Endothelial cell of umbilical vein (primary cell): ENCODE data around the gene TMEM106A. TPM values are rescaled to one million over a fixed set of nuclear protein-coding genes. Genes with fewer than 3 reads are reported as not detected.

Experiments used
- BruUV-seq: library from RNA; stranded (reverse); fragments of 400-500 nt; replicated peaks from 2 replicates; lab custom pipeline; 2021; lab: Mats Ljungman, UMichigan
- CTCF ChIA-PET: fragments of 300-600, 350-600 bp; sonication (Branson Sonifier 250); formaldehyde crosslinking; loops from one replicate; lab custom pipeline; 2021; ENCODE audit warnings: antibody characterized with exemption, inconsistent platforms; lab: Charles Lee
- POLR2A ChIA-PET: fragments of 300-600, 350-600 bp; sonication (Branson Sonifier 250); formaldehyde crosslinking; loops from one replicate; lab custom pipeline; 2021; ENCODE audit warnings: antibody characterized with exemption, inconsistent platforms; lab: Charles Lee
- DNase-seq: peaks from one replicate; pipeline ENCODE4 v3.0.0-alpha.2; 2011; ENCODE audit warnings: low read depth, low spot score
- FAIRE-seq: peaks from 2 replicates; lab custom pipeline; 2011; peaks lifted over from hg19 to GRCh38; lab: Jason Lieb, UNC
- H2AFZ ChIP-seq: 2 replicates; pipeline ENCODE4 v1.6.0; 2012; ENCODE audit warnings: low read depth, low read length, control low read depth, inconsistent platforms
- H3K27ac ChIP-seq: 2 replicates; pipeline ENCODE4 v1.5.1; 2011; ENCODE audit warnings: low read depth, mild to moderate bottlenecking, control low read depth, low read length, moderate library complexity; ENCODE audit not compliant: insufficient read depth
- H3K27me3 ChIP-seq, 2 experiments: 2 replicates each; pipeline versions ENCODE4 v1.6.0 to v1.6.1; 2011; ENCODE audit warnings: low read length in 2 of 2, mixed read lengths in 1 of 2; ENCODE audit not compliant: control insufficient read depth in 2 of 2, insufficient read depth in 2 of 2
- H3K36me3 ChIP-seq, 2 experiments: 2 replicates in 1 of 2; 3 replicates in 1 of 2; pipeline ENCODE4 v1.5.1; 2011; ENCODE audit warnings: low read length in 2 of 2, mild to moderate bottlenecking in 1 of 2, moderate library complexity in 1 of 2; ENCODE audit not compliant: control insufficient read depth in 2 of 2, insufficient read depth in 2 of 2; ENCODE audit errors: extremely low read depth in 1 of 2
- H3K4me1 ChIP-seq: 3 replicates; pipeline ENCODE4 v1.5.1; 2011; ENCODE audit warnings: mild to moderate bottlenecking, low read length; ENCODE audit not compliant: control insufficient read depth, insufficient read depth; ENCODE audit errors: extremely low read depth
- H3K4me2 ChIP-seq: 2 replicates; pipeline ENCODE4 v1.6.1; 2011; ENCODE audit warnings: low read length, control low read depth, mixed read lengths; ENCODE audit not compliant: insufficient read depth
- H3K4me3 ChIP-seq, 3 experiments: fragments of 200-600 bp in 1 of 3; sonication (generic), shearing (Covaris generic) in 1 of 3; replicated peaks in 1 of 3; 2 replicates each; pipeline ENCODE4 v1.5.1; 2011 to 2016; ENCODE audit warnings: control low read depth in 3 of 3, low read length in 3 of 3, mild to moderate bottlenecking in 2 of 3, inconsistent platforms in 1 of 3, low read depth in 1 of 3, moderate library complexity in 1 of 3; ENCODE audit not compliant: insufficient read depth in 1 of 3
- H3K79me2 ChIP-seq: 2 replicates; pipeline ENCODE4 v1.6.0; 2012; ENCODE audit warnings: low read length, inconsistent platforms; ENCODE audit not compliant: control insufficient read depth, insufficient read depth
- H3K9ac ChIP-seq: replicated peaks from 2 replicates; pipeline ENCODE3; 2011; ENCODE audit warnings: low read length, control low read depth; ENCODE audit not compliant: insufficient read depth; ENCODE audit errors: extremely low read depth
- H3K9me1 ChIP-seq: replicated peaks from 3 replicates; pipeline ENCODE4 v1.6.0; 2011; ENCODE audit warnings: mild to moderate bottlenecking, low read length; ENCODE audit not compliant: control insufficient read depth, insufficient read depth; ENCODE audit errors: extremely low read depth
- H3K9me3 ChIP-seq: replicated peaks from 2 replicates; pipeline ENCODE4 v1.5.1; 2012; ENCODE audit warnings: low read length, inconsistent platforms; ENCODE audit not compliant: control insufficient read depth, insufficient read depth
- H4K20me1 ChIP-seq: replicated peaks from 2 replicates; pipeline ENCODE3; 2011; ENCODE audit warnings: mild to moderate bottlenecking, low read length; ENCODE audit not compliant: control insufficient read depth, insufficient read depth; ENCODE audit errors: extremely low read depth
- EZH2 ChIP-seq: IDR thresholded peaks from 2 replicates; pipeline ENCODE4 v1.6.1; 2012; ENCODE audit warnings: borderline replicate concordance, low read depth, mild to moderate bottlenecking, moderate library complexity, low read length, inconsistent platforms; ENCODE audit not compliant: severe bottlenecking
- FOS ChIP-seq: IDR thresholded peaks from 2 replicates; pipeline ENCODE4 v1.6.1; 2011; ENCODE audit warnings: mild to moderate bottlenecking, low read length, moderate library complexity, borderline replicate concordance; ENCODE audit not compliant: insufficient read depth
- JUN ChIP-seq: IDR thresholded peaks from 2 replicates; pipeline ENCODE4 v1.6.1; 2011; ENCODE audit warnings: borderline replicate concordance, low read depth; ENCODE audit not compliant: insufficient read length, insufficient read depth
- MYC ChIP-seq: IDR thresholded peaks from one replicate; pipeline ENCODE4 v1.6.1; 2011; ENCODE audit warnings: mild to moderate bottlenecking, low read depth, low read length
- POLR2A ChIP-seq: IDR thresholded peaks from 2 replicates; pipeline ENCODE4 v1.6.1; 2012; ENCODE audit warnings: low read depth, mild to moderate bottlenecking, control low read depth, low read length
- POLR2AphosphoS5 ChIP-seq: IDR thresholded peaks from 2 replicates; pipeline ENCODE4 v1.6.1; 2012; ENCODE audit warnings: low read depth, mild to moderate bottlenecking, control low read depth, low read length, moderate library complexity; ENCODE audit not compliant: insufficient read depth
- dilution Hi-C: fragments of 300-500 bp; cut with MboI; formaldehyde crosslinking; loops from one replicate; pipeline ENCODE4 v1.15.0; 2019; ENCODE audit warnings: low sequenced_read_pairs; ENCODE audit not compliant: extremely low pct_ligation_motif_present
- intact Hi-C: fragments of 100-400 bp; cut with micrococcal nuclease; formaldehyde crosslinking; loops from one replicate; pipeline ENCODE4 v1.10.0; 2022
- polyA plus RNA-seq, 4 experiments: library from polyadenylated mRNA; depleted of rRNA in 3 of 4; stranded (reverse) in 3 of 4; unstranded in 1 of 4; fragments of >200 nt; gene quantifications; 2 replicates each; pipeline versions ENCODE4 v1.2.1 to v1.2.3, GENCODE V29; 2011 to 2012; ENCODE audit warnings: missing spikeins in 1 of 4
- total RNA-seq: library from RNA; stranded (reverse); gene quantifications from 2 replicates; pipeline ENCODE4 v1.2.3, GENCODE V29; 2021
- TF ChIP-seq, protein P1 (sequence below): IDR thresholded peaks from 2 replicates; pipeline ENCODE4 v1.6.1; 2011; ENCODE audit not compliant: insufficient read depth, insufficient read length
- TF ChIP-seq, protein P2 (sequence below), 2 donors: IDR thresholded peaks; 1 replicate in 1 of 2; 2 replicates in 1 of 2; pipeline ENCODE4 v1.5.1; 2011; ENCODE audit warnings: low read length in 2 of 2, mild to moderate bottlenecking in 2 of 2, moderate library complexity in 2 of 2, control low read depth in 1 of 2, inconsistent platforms in 1 of 2, low read depth in 1 of 2; ENCODE audit not compliant: insufficient read depth in 1 of 2; ENCODE audit errors: extremely low read depth in 1 of 2

Gene TMEM106A
- total and polyA plus RNA-seq, 2 donors (not counting 3 experiments of a cell fraction or from before 2014, with no cell fraction given) = 12.9 to 14.8 TPM

DNA sequence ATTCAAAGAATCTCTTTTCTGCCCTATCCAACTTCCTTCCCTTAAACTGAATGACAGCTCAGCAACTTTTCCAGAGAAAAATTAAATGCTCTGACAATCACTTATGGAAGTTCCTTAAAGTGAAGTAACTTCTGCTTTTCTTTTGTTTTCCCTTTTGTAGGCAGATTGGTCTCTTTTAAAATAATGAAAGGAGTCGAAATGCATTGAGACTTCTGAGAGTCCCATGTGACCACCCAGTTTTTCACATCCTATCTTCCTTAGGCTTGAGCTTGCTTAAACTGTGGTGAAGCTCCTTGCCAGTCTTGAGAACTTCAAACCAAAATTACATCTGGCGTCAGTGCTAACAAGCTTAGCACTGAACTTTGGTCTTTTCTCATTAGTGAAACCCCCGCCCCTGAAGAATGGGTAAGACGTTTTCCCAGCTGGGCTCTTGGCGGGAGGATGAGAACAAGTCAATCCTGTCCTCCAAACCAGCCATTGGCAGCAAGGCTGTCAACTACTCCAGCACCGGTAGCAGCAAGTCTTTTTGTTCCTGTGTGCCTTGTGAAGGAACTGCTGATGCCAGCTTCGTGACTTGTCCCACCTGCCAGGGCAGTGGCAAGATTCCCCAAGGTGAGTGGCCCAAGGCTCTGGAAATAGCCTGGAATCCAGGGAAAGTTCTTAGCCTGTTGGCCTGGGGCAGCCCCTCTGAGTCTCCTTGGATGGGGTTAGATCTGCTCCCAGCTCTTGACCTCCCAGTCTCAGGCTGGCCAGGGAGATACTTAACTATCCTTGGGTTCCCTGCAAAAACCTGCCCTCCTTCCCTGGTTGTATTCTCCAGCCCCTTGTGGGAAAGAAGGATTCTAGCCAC lies 1.2 kb downstream of the TMEM106A start:
- Histone ChIP-seq H2AFZ (peak overlapping the region; percentile 73), H3K36me3 (peaks cover 9 to 28% of the 10 kb centered on the region in 2 experiments), H3K4me3 (peak overlapping the region; percentile 72 to 79 (median 75)), H3K27ac (peak overlapping the region; percentile 37), H4K20me1 (no peaks in the 10 kb centered on the region), H3K4me1 (peaks cover 16% of the 10 kb centered on the region), H3K9me1 (no peaks in the 10 kb centered on the region), H3K9ac (peak overlapping the region; percentile 81), H3K79me2 (peaks cover 5% of the 10 kb centered on the region), H3K9me3 (no peaks in the 10 kb centered on the region), H3K27me3 (no peaks in the 10 kb centered on the region), H3K4me2 (peak overlapping the region; percentile 90)
- DNase-seq (no peak), FAIRE-seq (peak; percentile 68)
- BruUV-seq = no TSS peak
- ChIA-PET CTCF (interaction anchor here (1.1 to 3.9 kb wide), 7 partner anchors 9 to 188 kb away, joined by 3 to 22 read pairs (median 10); partner anchors contain the start of gene NBR1), POLR2A (interaction anchor here (1.5 to 2.9 kb wide), 2 partner anchors 9 to 102 kb away, joined by 4 to 43 read pairs; no protein-coding TSS in a partner anchor)
- no peak for TF ChIP-seq MYC
- no peak for TF ChIP-seq JUN
- TF ChIP-seq FOS = no peak
- TF ChIP-seq, protein P1, sequence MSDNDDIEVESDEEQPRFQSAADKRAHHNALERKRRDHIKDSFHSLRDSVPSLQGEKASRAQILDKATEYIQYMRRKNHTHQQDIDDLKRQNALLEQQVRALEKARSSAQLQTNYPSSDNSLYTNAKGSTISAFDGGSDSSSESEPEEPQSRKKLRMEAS = no peak
- TF ChIP-seq EZH2 = no peak
- TF ChIP-seq POLR2A = no peak
- no peak for TF ChIP-seq POLR2AphosphoS5
- TF ChIP-seq, protein P2, sequence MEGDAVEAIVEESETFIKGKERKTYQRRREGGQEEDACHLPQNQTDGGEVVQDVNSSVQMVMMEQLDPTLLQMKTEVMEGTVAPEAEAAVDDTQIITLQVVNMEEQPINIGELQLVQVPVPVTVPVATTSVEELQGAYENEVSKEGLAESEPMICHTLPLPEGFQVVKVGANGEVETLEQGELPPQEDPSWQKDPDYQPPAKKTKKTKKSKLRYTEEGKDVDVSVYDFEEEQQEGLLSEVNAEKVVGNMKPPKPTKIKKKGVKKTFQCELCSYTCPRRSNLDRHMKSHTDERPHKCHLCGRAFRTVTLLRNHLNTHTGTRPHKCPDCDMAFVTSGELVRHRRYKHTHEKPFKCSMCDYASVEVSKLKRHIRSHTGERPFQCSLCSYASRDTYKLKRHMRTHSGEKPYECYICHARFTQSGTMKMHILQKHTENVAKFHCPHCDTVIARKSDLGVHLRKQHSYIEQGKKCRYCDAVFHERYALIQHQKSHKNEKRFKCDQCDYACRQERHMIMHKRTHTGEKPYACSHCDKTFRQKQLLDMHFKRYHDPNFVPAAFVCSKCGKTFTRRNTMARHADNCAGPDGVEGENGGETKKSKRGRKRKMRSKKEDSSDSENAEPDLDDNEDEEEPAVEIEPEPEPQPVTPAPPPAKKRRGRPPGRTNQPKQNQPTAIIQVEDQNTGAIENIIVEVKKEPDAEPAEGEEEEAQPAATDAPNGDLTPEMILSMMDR (IDR thresholded peaks at IDR 0.05; ENCODE audit: extremely low read depth in 1 of 2, insufficient read depth in 1 of 2, low read depth in 1 of 2, low read length in 2 of 2) = no peak
- dilution Hi-C loops = no loop called here
- intact Hi-C loops = loop anchor here (1.0 kb wide), 1 partner anchor 189 kb away; no protein-coding TSS in a partner anchor
